HG02759 (cell line): ENCODE results near the gene SLC35F3.

Experiments used
- ATAC-seq: cut with Tn5 transposase; IDR thresholded peaks from one replicate; pipeline ENCODE4 v1.9.1; 2021; ENCODE audit warnings: mild to moderate bottlenecking, moderate library complexity; ENCODE audit not compliant: unreplicated experiment

SLC35F3 gene

GRCh38 chr1:233971753-233972152, 67.3 kb downstream of the SLC35F3 start:
- ATAC-seq = no peak

- no peak for ATAC-seq
Observed at GRCh38 chr1:233972563-233972950, 68.1 kb downstream of the SLC35F3 start.

DNA sequence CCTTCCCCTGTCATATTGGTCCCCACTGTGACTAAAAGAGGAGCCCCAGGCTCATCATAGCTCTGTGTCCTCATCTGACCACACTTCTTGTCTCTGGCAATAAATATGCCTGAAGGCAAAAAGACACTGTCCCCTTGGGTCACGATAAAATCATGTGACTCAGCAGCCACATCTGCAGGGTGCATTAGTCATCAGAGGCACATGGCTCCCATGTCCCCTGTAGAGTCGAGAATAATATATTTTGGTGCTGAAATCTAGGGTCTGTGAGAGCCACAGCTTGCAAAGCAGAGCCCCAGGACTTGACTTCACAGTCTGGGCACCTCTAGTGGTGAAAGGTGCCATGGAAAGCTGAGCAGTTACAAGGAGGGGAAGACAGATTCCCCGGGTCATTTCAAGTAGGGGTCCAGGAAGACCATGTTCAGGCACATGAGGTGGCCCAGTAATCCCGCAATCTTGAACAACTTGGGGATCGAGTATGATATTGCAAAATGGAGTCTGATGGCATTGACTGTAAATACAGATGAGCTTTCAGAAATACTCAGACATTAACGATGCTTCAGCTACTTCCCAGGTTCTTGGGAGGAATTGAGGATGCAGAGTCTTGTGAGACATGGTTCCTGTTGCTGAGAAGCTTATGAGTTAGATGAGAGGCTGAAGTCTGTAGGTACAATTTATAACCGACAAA, 68.6 kb downstream of the SLC35F3 start:
- no peak for ATAC-seq

DNA sequence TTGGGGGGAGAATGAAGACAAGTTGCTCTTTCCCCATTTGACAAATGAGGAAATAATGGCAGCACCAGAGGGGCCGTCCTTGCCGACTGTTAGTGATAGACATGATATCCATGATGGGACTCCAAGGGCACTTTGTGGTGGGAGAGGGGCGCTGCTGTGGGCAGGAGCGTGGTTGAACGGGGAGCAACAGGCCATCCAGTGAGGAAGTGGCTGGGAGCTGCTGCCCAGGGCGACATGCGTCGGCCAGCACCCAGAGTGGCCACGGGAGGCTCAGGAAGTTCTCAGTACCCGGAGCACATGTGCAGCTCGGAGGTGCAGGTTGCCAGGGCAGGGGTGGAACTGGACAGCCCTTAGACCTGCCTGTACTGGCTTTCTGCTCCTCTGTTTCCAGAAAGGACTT, 71.0 kb downstream of the SLC35F3 start:
- ATAC-seq = no peak

DNA sequence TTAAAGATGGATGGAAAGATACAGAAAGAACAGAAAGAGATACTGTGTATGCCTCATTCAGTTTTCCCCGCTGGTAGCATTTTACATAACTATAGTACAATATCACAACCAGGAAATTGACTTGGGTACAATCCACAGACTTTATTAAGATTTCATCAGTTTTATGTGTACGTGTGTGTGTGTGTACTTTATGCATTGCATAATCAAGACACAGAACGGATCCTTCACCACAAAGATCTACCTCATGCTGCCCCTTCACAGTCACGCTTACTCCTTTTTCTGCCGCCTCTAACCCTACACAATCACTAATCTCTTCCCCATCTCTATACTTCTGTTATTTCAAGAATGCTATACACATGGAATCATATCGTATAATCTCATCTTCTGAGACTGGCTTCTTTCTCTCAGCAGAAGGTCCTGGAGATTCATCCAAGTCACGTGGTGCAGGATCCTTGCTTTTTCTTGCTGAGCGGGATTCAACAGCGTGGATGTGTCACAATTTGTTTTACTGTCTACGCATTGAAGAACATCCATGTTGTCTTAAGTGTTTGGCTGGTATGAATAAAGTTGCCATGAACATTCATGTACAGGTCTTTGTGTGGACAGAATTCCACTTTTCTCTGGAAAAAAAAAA, 76.7 kb downstream of the SLC35F3 start:
- ATAC-seq = no peak

GRCh38 chr1:233982827-233983518, 78.5 kb downstream of the SLC35F3 start:
- no peak for ATAC-seq

GRCh38 chr1:233983811-233984210, 79.3 kb downstream of the SLC35F3 start:
- ATAC-seq = no peak

DNA sequence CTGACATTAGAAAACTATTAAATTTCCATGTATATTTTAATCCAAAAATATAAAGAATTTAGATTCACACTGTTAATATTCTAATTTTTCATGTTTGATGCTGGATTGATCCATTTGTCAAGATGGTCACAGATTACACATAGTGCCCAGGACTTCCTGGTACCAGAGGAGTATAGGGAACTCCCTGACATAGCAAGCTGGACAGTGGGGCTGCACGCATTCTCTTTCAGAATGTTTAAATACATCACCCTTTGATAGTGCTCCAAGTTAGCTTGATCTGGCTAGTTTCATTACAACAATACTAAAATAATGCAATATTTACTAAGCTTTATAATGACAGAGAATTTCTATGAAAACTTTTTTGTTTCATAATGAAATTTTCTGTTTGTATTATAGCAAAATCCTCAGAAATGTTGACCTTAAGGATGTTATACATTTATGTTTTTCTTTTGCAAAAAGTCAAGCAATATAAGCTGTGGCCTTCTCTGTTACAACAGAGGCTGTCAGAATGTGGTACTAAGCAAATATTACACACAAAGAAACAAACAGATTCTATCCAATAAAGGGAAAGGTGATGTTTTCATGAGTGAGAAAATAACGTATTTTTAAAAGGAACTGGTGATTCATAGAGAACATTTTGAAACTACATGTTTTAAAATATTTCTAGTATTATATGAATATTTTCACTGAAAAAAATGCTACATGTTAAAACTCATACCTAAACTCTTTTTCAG, 84.7 kb downstream of the SLC35F3 start:
- ATAC-seq = no peak

- ATAC-seq = no peak
Observed at GRCh38 chr1:233990486-233990885, 86.0 kb downstream of the SLC35F3 start.

- ATAC-seq = no peak
Observed at GRCh38 chr1:233993651-233994050, 89.2 kb downstream of the SLC35F3 start.

GRCh38 chr1:233994112-233994511, 89.6 kb downstream of the SLC35F3 start:
- no peak for ATAC-seq

- ATAC-seq = no peak
Observed at GRCh38 chr1:233998456-233998855, 94.0 kb downstream of the SLC35F3 start.

DNA sequence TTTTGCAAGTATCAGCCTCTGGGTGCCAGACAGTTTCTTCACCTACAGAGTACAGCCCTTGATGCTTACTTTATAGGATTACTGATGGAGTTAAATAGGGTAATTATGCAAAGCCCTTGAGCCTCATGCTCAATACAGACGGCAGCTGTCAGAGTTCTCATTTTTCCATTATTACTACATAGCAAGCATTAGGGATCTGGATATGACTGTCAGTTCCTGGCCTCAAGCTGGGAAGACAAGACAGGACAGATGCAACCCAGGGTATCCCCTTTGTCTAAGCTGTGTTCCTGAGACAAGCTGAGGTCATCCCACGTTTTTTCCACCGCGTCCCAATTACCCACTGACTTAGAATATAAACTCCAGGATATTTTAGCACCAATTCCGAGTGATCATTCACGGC, 94.4 kb downstream of the SLC35F3 start:
- no peak for ATAC-seq

DNA sequence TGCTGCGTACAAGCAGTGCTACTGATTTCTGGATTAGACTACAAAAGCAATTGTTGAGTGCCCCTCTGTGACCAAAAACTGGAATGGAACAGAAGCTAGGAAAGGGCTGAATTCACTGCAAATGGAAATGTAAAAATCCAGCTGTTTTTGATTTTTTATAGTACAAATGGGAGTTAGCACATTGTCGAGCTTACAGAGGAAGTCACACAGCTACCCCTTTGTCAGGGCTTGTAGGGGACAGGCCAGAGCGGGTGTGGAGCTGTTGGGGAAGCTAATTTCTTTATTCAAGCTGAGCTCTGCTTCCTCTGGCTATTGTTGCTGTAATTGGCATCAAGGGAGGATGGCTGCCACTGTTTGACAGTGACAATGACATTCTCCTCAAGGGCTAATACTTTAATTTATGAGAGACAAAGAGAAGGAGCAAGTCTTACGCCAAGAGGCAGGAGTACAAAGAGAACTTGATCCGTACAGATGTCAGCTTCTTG, 96.1 kb downstream of the SLC35F3 start:
- no peak for ATAC-seq

DNA sequence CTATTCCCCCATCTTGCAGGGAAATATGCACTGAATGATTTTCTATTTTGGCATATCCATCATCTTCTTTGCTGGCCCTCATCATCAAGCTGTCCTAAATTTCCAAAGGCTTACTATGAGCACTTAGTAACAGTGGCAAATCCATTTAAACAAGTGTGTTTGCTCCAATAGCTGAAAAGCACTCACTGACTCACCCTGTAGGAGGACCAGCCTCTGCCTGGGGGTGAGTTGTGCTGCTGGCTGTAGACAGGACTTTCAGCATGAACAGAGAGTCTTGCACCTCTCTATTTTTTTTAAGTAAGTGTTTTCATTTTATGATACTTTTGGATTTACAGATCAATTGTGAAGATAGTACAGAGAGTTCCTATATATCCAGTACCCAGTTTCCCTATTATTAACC, 97.3 kb downstream of the SLC35F3 start:
- ATAC-seq = no peak

DNA sequence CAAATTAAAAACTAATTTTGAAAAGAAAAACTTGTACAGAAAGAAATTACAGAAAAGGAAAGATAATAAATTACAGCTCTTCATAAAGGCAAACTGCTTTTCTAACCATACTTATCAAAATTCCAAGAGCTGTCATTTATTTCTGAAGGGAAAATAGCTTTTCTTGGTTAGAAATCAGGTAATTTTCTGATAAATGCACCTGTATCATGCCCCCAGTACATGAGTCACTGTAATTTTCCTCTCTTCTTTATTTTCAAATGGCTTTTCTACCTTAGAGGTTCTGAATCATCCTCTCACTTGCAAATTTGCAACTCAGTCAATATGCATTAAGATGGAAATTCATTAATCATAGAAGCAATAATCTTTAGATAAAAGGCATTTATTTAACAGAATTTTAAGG, 100.1 kb downstream of the SLC35F3 start:
- no peak for ATAC-seq

- ATAC-seq = no peak
Observed at GRCh38 chr1:234007684-234008083, 103.2 kb downstream of the SLC35F3 start.

DNA sequence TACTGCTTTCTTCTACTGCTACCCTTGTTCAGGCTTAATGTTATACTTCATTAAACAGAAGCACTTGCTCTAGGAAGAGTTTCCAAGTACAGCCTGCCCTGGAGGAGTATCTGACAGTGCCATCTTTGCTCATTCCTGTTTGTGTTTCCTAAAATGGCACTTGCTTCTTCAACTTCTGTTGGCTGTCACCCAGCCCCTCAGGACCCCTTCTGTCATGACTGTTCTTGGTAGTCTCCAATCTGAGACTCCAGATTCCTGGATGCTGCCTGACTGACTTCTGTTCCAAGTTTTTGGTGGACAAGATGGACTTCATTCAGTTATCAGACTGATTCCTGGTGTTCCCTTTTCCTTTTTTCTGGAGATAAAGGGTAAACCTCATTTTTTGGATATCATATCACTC, 104.1 kb downstream of the SLC35F3 start:
- ATAC-seq = no peak

DNA sequence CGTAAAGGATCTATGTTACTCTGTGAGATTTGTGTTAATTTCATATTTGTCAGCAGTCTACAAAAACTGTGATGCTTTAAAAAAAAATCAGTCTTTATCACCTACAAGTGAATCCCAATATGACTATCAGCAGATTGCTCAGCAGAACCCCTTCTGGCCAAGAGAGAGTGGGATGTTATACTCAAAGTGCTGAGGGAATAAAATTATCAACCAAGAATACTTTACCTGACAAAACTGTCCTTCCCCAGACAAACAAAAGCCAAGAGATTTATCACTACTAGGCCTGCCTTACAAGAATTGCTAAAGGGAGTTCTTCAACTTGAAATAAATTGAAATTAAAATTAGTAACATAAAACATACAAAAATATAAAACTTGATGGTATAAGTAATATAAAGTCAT, 105.2 kb downstream of the SLC35F3 start:
- no peak for ATAC-seq

- no peak for ATAC-seq
Observed at GRCh38 chr1:234014208-234014607, 109.7 kb downstream of the SLC35F3 start.

GRCh38 chr1:234018816-234019215, 114.3 kb downstream of the SLC35F3 start:
- no peak for ATAC-seq
